Loucy (cell line): ENCODE measurements around the gene RNASE13.

Source experiments
- EZH2phosphoT487 ChIP-seq: fragments of 200-600 bp; IDR thresholded peaks from 2 replicates; pipeline ENCODE4 v1.6.1; 2018; ENCODE audit warnings: antibody characterized with exemption, mild to moderate bottlenecking, moderate library complexity, borderline replicate concordance
- TF ChIP-seq, protein P1 (sequence below): fragments of 200-600 bp; sonication (generic); conservative IDR thresholded peaks from 2 replicates; pipeline ENCODE4 v1.5.1; 2014; ENCODE audit warnings: mild to moderate bottlenecking, antibody characterized with exemption, low read length

DNA sequence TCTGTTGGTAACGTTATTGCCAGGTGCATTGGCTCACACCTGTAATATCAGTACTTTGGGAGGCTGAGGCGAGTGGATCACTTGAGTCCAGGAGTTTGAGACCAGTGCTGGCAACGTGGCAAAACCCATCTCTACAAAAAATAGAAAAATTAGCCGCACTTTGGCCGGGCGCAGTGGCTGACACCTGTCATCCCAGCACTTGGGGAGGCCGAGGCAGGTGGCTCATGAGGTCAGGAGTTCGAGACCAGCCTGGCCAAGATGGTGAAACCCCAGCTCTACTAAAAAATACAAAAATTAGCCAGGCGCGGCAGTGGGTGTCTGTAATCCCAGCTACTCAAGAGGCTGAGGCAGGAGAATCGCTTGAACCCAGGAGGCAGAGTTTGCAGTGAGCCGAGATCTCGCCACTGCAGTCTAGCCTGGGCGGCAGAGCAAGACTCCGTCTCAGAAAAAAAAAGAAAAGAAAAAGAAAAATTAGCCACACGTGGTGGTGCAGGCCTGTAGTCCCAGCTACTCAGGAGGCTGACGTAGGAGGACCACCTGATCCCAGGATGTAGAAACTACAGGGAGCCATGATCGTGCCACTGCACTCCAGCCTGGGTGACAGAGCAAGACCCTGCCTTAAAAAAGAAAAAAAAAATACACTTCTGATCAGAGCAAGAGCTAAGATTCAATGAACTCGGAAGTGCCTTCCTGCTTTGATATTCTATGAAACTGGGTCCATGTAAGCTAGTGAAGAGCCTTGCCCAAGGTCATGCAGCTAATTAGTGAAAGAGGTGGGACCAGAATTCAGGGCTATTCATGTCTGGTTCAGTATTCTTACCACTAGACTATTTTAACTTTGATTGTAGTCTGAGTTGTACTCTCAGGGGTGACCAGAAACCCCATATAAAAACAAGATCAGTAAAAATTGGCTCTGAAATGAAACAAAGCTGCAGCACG lies 18.8 kb upstream of the RNASE13 start:
- TF ChIP-seq, protein P1, sequence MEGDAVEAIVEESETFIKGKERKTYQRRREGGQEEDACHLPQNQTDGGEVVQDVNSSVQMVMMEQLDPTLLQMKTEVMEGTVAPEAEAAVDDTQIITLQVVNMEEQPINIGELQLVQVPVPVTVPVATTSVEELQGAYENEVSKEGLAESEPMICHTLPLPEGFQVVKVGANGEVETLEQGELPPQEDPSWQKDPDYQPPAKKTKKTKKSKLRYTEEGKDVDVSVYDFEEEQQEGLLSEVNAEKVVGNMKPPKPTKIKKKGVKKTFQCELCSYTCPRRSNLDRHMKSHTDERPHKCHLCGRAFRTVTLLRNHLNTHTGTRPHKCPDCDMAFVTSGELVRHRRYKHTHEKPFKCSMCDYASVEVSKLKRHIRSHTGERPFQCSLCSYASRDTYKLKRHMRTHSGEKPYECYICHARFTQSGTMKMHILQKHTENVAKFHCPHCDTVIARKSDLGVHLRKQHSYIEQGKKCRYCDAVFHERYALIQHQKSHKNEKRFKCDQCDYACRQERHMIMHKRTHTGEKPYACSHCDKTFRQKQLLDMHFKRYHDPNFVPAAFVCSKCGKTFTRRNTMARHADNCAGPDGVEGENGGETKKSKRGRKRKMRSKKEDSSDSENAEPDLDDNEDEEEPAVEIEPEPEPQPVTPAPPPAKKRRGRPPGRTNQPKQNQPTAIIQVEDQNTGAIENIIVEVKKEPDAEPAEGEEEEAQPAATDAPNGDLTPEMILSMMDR, result no peak
- TF ChIP-seq EZH2phosphoT487, result no peak
